K562 (cell line): ENCODE results near the gene PBRM1. TPM values are rescaled to one million over a fixed set of nuclear protein-coding genes. Genes with fewer than 3 reads are reported as not detected.

Experiments
- ATF1 ChIP-seq, 2 experiments: fragments of 450-650 bp in 1 of 2; IDR thresholded peaks; 2 replicates each; pipeline ENCODE4 v1.6.1; 2016; ENCODE audit warnings: missing compliant biosample characterization in 1 of 2, missing genetic modification characterization in 1 of 2
- CCNT2 ChIP-seq: IDR thresholded peaks from 2 replicates; pipeline ENCODE4 v1.6.1; 2011; ENCODE audit warnings: borderline replicate concordance, low read depth, mild to moderate bottlenecking, moderate library complexity, mixed read lengths, low read length; ENCODE audit not compliant: insufficient read length; ENCODE audit errors: extremely low read depth
- CREM ChIP-seq: IDR thresholded peaks from 2 replicates; pipeline ENCODE4 v1.6.1; 2014; ENCODE audit warnings: antibody characterized with exemption, low read depth
- EGR1 ChIP-seq: fragments of 450-650 bp; conservative IDR thresholded peaks from 2 replicates; pipeline ENCODE4 v1.6.1; 2017; ENCODE audit warnings: mild to moderate bottlenecking
- EHMT2 ChIP-seq: fragments of 450-650 bp; IDR thresholded peaks from 2 replicates; pipeline ENCODE4 v1.6.1; 2018; ENCODE audit warnings: antibody characterized with exemption
- HINFP ChIP-seq: fragments of 450-650 bp; conservative IDR thresholded peaks from 2 replicates; pipeline ENCODE4 v1.6.1; 2016; ENCODE audit warnings: missing genetic modification characterization, low read depth, mild to moderate bottlenecking, control low read depth, missing compliant biosample characterization
- MEIS2 ChIP-seq: fragments of 450-650 bp; IDR thresholded peaks from 2 replicates; pipeline ENCODE4 v1.6.1; 2014; ENCODE audit warnings: mild to moderate bottlenecking; ENCODE audit not compliant: partially characterized antibody
- POLR2AphosphoS5 ChIP-seq: IDR thresholded peaks from 2 replicates; pipeline ENCODE4 v1.6.1; 2011; ENCODE audit warnings: mild to moderate bottlenecking, low read depth, low read length, moderate library complexity; ENCODE audit not compliant: control insufficient read depth, insufficient read depth
- POLR2B ChIP-seq: fragments of 450-650 bp; IDR thresholded peaks from 2 replicates; pipeline ENCODE4 v1.6.1; 2018; ENCODE audit warnings: low read depth; ENCODE audit not compliant: partially characterized antibody
- RERE ChIP-seq: sonication (generic); formaldehyde crosslinking; IDR thresholded peaks from 2 replicates; pipeline ENCODE4 v1.8.0; 2023; ENCODE audit warnings: missing genetic modification reagents, mild to moderate bottlenecking, borderline replicate concordance
- SNRNP70 ChIP-seq: fragments of 200-400 bp; formaldehyde crosslinking; optimal IDR thresholded peaks from 2 replicates; pipeline ENCODE3; 2017; ENCODE audit warnings: low read depth, low read length
- SUPT5H ChIP-seq: fragments of 450-650 bp; IDR thresholded peaks from 2 replicates; pipeline ENCODE4 v1.6.1; 2016
- TAF9B ChIP-seq: fragments of 450-650 bp; IDR thresholded peaks from 2 replicates; pipeline ENCODE4 v1.6.1; 2018; ENCODE audit warnings: mild to moderate bottlenecking; ENCODE audit not compliant: partially characterized antibody
- TCF7L2 ChIP-seq: fragments of 150-350 bp; IDR thresholded peaks from 2 replicates; pipeline ENCODE4 v1.6.1; 2016; ENCODE audit warnings: low read depth, mild to moderate bottlenecking, low read length, moderate library complexity
- TFAP4 ChIP-seq: sonication (generic); formaldehyde crosslinking; IDR thresholded peaks from 2 replicates; pipeline ENCODE4 v1.8.0; 2022; ENCODE audit warnings: missing genetic modification reagents, mild to moderate bottlenecking, moderate library complexity, borderline replicate concordance
- YY1 ChIP-seq, 3 experiments: IDR thresholded peaks; 2 replicates each; pipeline ENCODE4 v1.6.1; 2011; ENCODE audit warnings: low read length in 2 of 3, mild to moderate bottlenecking in 2 of 3, moderate library complexity in 2 of 3, borderline replicate concordance in 1 of 3, control low read depth in 1 of 3, low read depth in 1 of 3; ENCODE audit not compliant: insufficient read depth in 3 of 3, insufficient replicate concordance in 2 of 3, control insufficient read depth in 1 of 3, insufficient read length in 1 of 3; ENCODE audit errors: extremely low read depth in 1 of 3
- ZNF511 ChIP-seq: sonication (generic); formaldehyde crosslinking; IDR thresholded peaks from 2 replicates; pipeline ENCODE4 v1.8.0; 2022; ENCODE audit warnings: mild to moderate bottlenecking, missing genetic modification reagents
- ZNF561 ChIP-seq: fragments of 450-650 bp; formaldehyde crosslinking; conservative IDR thresholded peaks from 2 replicates; pipeline ENCODE4 v1.4.0; 2020; ENCODE audit warnings: mild to moderate bottlenecking, moderate library complexity
- polyA plus RNA-seq, 8 experiments: library from polyadenylated mRNA; depleted of rRNA in 4 of 8; stranded (reverse) in 5 of 8; unstranded in 3 of 8; fragments of >200 nt; fragmentation: Nextera tagmentation in 2 of 8; fragmentation: Illumina TruSeq in 1 of 8; extraction: Ambion mirVana in 2 of 8; extraction: Trizol in 1 of 8; gene quantifications; 2 replicates each; pipeline versions ENCODE4 v1.2.1 to v1.2.3, GENCODE V29; 2011 to 2014; ENCODE audit warnings: inconsistent platforms in 1 of 8, missing spikeins in 1 of 8
- total RNA-seq, 7 experiments: library from RNA; depleted of rRNA in 6 of 7; stranded (reverse); fragments of >200 nt in 6 of 7; fragmentation: Illumina TruSeq in 2 of 7; extraction: Trizol in 2 of 7; gene quantifications; 2 replicates each; pipeline versions ENCODE4 v1.2.1 to v1.2.3, GENCODE V29; 2011 to 2021; ENCODE audit warnings: low replicate concordance in 1 of 7

PBRM1 gene
- total and polyA plus RNA-seq, 9 of the 15 experiments (the other 6 are each of a cell fraction or from before 2014, with no cell fraction given), result 3.9 to 31.8 (median 19.0) TPM

- TF ChIP-seq HINFP, result peak; percentile 98
- peak; percentile 98 for TF ChIP-seq EGR1
- peak; percentile 85 for TF ChIP-seq POLR2AphosphoS5
- no peak for TF ChIP-seq EHMT2
- no peak for TF ChIP-seq SNRNP70
- peak; percentile 89 for TF ChIP-seq MEIS2
- no peak for TF ChIP-seq RERE
- TF ChIP-seq TAF9B, result peak; percentile 31
- peak; percentile 67 for TF ChIP-seq CREM
- TF ChIP-seq ZNF511 (CRISPR knock-in tag), result peak; percentile 47; the same call in 1 of the 2 replicates
- peak; percentile 63 for TF ChIP-seq CCNT2
- TF ChIP-seq SUPT5H, result peak; percentile 89
- TF ChIP-seq POLR2B, result peak; percentile 84
- TF ChIP-seq ZNF561 (CRISPR knock-in tag), result no peak
- TF ChIP-seq TCF7L2, result no peak
- TF ChIP-seq ATF1 (CRISPR knock-in tag; IDR thresholded peaks at IDR 0.05), result no peak
- TF ChIP-seq ATF1 (tag; IDR thresholded peaks at IDR 0.05), result peak; percentile 43; the same call in 1 of the 2 replicates
- peak in 1 of 3 experiments; percentile 45 for TF ChIP-seq YY1 (IDR thresholded peaks at IDR 0.05; ENCODE audit: borderline replicate concordance in 1 of 3, control insufficient read depth in 1 of 3, extremely low read depth in 1 of 3, insufficient read depth in 3 of 3, insufficient read length in 1 of 3, insufficient replicate concordance in 2 of 3, low read depth in 1 of 3, low read length in 2 of 3)
- peak; percentile 54; the same call in 1 of the 2 replicates for TF ChIP-seq TFAP4 (CRISPR knock-in tag)
These were observed 149.1 kb downstream of the PBRM1 start, which contains the start of gene UQCC5 (continued) for GRCh38 chr3:52536369-52537164.
